ENCODE data around the gene ANKMY1.

The ANKMY1 gene

DNA sequence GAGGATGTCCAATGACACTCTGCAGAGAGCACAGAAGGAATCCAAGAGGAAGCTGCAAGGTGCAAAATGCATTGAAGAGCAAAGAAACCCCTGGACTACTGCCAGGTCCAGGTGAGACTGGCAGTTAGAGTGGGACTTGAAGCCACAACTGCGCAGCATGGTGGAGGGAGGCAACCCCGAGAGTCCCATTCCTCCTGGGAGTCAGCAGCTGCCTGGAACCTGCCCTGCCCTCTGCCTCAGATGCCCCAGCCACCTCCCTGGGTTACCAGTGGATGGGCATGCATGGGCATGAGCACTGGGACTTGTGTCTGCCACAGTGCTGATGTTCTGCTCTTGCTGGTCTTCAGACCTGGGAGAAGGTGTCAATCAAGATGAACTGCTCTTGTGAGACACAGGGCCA, 43.2 kb downstream of the ANKMY1 start:
- CTCF ChIA-PET: interaction anchor here (0.6 to 1.9 kb wide), 18 partner anchors 7 to 337 kb away, joined by 3 to 11 read pairs (median 4); partner anchors contain the start of gene CAPN10
- no peaks in the 10 kb centered on the region for H3K4me1 ChIP-seq (ENCODE audit: control insufficient read depth, insufficient read depth, low read length)
- TF ChIP-seq ZNF473 (tag by site-specific recombination; IDR thresholded peaks at IDR 0.05) (no peak), ZBTB48 (tag by site-specific recombination; IDR thresholded peaks at IDR 0.05) (no peak), ZNF426 (tag by site-specific recombination; IDR thresholded peaks at IDR 0.05) (no peak), FEZF1 (tag by site-specific recombination; IDR thresholded peaks at IDR 0.05) (no peak), ZNF266 (tag by site-specific recombination; IDR thresholded peaks at IDR 0.05; ENCODE audit: low read depth) (no peak), ZNF416 (tag by site-specific recombination; IDR thresholded peaks at IDR 0.05) (no peak), ZNF629 (tag by site-specific recombination; IDR thresholded peaks at IDR 0.05) (no peak)
- TF ChIP-seq, protein P1, sequence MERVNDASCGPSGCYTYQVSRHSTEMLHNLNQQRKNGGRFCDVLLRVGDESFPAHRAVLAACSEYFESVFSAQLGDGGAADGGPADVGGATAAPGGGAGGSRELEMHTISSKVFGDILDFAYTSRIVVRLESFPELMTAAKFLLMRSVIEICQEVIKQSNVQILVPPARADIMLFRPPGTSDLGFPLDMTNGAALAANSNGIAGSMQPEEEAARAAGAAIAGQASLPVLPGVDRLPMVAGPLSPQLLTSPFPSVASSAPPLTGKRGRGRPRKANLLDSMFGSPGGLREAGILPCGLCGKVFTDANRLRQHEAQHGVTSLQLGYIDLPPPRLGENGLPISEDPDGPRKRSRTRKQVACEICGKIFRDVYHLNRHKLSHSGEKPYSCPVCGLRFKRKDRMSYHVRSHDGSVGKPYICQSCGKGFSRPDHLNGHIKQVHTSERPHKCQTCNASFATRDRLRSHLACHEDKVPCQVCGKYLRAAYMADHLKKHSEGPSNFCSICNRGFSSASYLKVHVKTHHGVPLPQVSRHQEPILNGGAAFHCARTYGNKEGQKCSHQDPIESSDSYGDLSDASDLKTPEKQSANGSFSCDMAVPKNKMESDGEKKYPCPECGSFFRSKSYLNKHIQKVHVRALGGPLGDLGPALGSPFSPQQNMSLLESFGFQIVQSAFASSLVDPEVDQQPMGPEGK (tag by site-specific recombination; IDR thresholded peaks at IDR 0.05): no peak
- no peak overlapping the region for H3K27ac ChIP-seq (ENCODE audit: extremely low read depth, low read depth, low read length)
- POLR2A ChIA-PET: no interaction called here
- H3K36me3 ChIP-seq (ENCODE audit: control insufficient read depth in 2 of 2, insufficient read depth in 1 of 2, low read length in 2 of 2): peaks cover 0 to 12% of the 10 kb centered on the region in 2 experiments; a peak in 1 of 3 replicates
- no peaks in the 10 kb centered on the region for H3K9me3 ChIP-seq (ENCODE audit: control insufficient read depth, insufficient read depth, low read depth, low read length)
- H3K4me3 ChIP-seq (ENCODE audit: low read depth, low read length): no peak overlapping the region

GRCh38 chr2:240513549-240514287, 44.1 kb downstream of the ANKMY1 start:
- TF ChIP-seq, protein P2, sequence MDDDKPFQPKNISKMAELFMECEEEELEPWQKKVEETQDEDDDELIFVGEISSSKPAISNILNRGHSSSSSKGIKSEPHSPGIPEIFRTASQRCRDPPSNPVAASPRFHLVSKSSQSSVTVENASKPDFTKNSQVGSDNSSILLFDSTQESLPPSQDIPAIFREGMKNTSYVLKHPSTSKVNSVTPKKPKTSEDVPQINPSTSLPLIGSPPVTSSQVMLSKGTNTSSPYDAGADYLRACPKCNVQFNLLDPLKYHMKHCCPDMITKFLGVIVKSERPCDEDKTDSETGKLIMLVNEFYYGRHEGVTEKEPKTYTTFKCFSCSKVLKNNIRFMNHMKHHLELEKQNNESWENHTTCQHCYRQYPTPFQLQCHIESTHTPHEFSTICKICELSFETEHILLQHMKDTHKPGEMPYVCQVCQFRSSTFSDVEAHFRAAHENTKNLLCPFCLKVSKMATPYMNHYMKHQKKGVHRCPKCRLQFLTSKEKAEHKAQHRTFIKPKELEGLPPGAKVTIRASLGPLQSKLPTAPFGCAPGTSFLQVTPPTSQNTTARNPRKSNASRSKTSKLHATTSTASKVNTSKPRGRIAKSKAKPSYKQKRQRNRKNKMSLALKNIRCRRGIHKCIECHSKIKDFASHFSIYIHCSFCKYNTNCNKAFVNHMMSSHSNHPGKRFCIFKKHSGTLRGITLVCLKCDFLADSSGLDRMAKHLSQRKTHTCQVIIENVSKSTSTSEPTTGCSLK (tag by site-specific recombination; IDR thresholded peaks at IDR 0.05): no peak
- TF ChIP-seq ZNF654 (tag by site-specific recombination; IDR thresholded peaks at IDR 0.05; ENCODE audit: low read depth): peak; percentile 31
- TF ChIP-seq, protein P3, sequence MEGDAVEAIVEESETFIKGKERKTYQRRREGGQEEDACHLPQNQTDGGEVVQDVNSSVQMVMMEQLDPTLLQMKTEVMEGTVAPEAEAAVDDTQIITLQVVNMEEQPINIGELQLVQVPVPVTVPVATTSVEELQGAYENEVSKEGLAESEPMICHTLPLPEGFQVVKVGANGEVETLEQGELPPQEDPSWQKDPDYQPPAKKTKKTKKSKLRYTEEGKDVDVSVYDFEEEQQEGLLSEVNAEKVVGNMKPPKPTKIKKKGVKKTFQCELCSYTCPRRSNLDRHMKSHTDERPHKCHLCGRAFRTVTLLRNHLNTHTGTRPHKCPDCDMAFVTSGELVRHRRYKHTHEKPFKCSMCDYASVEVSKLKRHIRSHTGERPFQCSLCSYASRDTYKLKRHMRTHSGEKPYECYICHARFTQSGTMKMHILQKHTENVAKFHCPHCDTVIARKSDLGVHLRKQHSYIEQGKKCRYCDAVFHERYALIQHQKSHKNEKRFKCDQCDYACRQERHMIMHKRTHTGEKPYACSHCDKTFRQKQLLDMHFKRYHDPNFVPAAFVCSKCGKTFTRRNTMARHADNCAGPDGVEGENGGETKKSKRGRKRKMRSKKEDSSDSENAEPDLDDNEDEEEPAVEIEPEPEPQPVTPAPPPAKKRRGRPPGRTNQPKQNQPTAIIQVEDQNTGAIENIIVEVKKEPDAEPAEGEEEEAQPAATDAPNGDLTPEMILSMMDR (tag by site-specific recombination; IDR thresholded peaks at IDR 0.05): peak; percentile 67
- TF ChIP-seq ZNF600 (tag by site-specific recombination; IDR thresholded peaks at IDR 0.05): no peak
- no peak for TF ChIP-seq ZNF132 (tag by site-specific recombination; IDR thresholded peaks at IDR 0.05; ENCODE audit: borderline replicate concordance)
- peak; percentile 60 for TF ChIP-seq KLF9 (tag by site-specific recombination; IDR thresholded peaks at IDR 0.05; ENCODE audit: low read depth)
- no peak for TF ChIP-seq WT1 (tag by site-specific recombination; IDR thresholded peaks at IDR 0.05)
- TF ChIP-seq KLF1 (tag by site-specific recombination; IDR thresholded peaks at IDR 0.05): peak; percentile 34; the same call in 1 of the 2 replicates
- Histone ChIP-seq H3K9me3 (ENCODE audit: control insufficient read depth, insufficient read depth, low read depth, low read length) (no peaks in the 10 kb centered on the region), H3K36me3 (ENCODE audit: control insufficient read depth in 2 of 2, insufficient read depth in 1 of 2, low read length in 2 of 2) (peaks cover 0 to 12% of the 10 kb centered on the region in 2 experiments; a peak in 1 of 3 replicates), H3K27ac (ENCODE audit: extremely low read depth, low read depth, low read length) (no peak overlapping the region), H3K4me3 (ENCODE audit: low read depth, low read length) (no peak overlapping the region), H3K4me1 (ENCODE audit: control insufficient read depth, insufficient read depth, low read length) (no peaks in the 10 kb centered on the region)
- CTCF ChIA-PET: interaction anchor here (0.6 to 1.9 kb wide), 23 partner anchors 8 to 492 kb away, joined by 3 to 11 read pairs (median 3); partner anchors contain the start of gene CAPN10
- POLR2A ChIA-PET: no interaction called here

Measured in HEK293 (cell line).